Type B pancreatic cell (in vitro differentiated cells): ENCODE results near the gene CYB5R3. TPM values are rescaled to one million over a fixed set of nuclear protein-coding genes. Genes with fewer than 3 reads are reported as not detected.

Experiments used
- DNase-seq: peaks from one replicate; pipeline ENCODE4 v3.0.0; 2021; ENCODE audit warnings: mixed read lengths; ENCODE audit not compliant: unreplicated experiment; ENCODE audit errors: extremely low spot score
- H3K27ac Mint-ChIP-seq: 2 replicates; pipeline ENCODE4 v1.8.0; 2021; ENCODE audit warnings: mild to moderate bottlenecking, mixed read lengths
- H3K27me3 Mint-ChIP-seq: 2 replicates; pipeline ENCODE4 v1.8.0; 2021; ENCODE audit warnings: mixed read lengths
- H3K36me3 Mint-ChIP-seq: 2 replicates; pipeline ENCODE4 v1.8.0; 2021; ENCODE audit warnings: mixed read lengths
- H3K4me1 Mint-ChIP-seq: one replicate; pipeline ENCODE4 v1.8.0; 2021; ENCODE audit warnings: mixed read lengths; ENCODE audit not compliant: unreplicated experiment
- H3K4me3 Mint-ChIP-seq: 2 replicates; pipeline ENCODE4 v1.8.0; 2021; ENCODE audit warnings: mild to moderate bottlenecking, mixed read lengths
- H3K9me3 Mint-ChIP-seq: 2 replicates; pipeline ENCODE4 v1.8.0; 2021; ENCODE audit warnings: mixed read lengths
- total RNA-seq: library from RNA; stranded (reverse); gene quantifications from 2 replicates; pipeline ENCODE4 v1.2.1, GENCODE V29; 2021; ENCODE audit warnings: low replicate concordance
- TF ChIP-seq, protein P1 (sequence below): fragments of 200-600 bp; sonication (generic); conservative IDR thresholded peaks from 2 replicates; pipeline ENCODE4 v1.5.0; 2021; ENCODE audit warnings: antibody characterized with exemption, mild to moderate bottlenecking

The CYB5R3 gene
- total RNA-seq, 1 donor from 2014 or later, result 102 TPM

GRCh38 chr22:42639541-42640241, 9.5 kb downstream of the CYB5R3 start:
- H3K27me3 Mint-ChIP-seq, result no peaks in the 10 kb centered on the region
- peaks cover 7% of the 10 kb centered on the region for H3K36me3 Mint-ChIP-seq
- TF ChIP-seq, protein P1, sequence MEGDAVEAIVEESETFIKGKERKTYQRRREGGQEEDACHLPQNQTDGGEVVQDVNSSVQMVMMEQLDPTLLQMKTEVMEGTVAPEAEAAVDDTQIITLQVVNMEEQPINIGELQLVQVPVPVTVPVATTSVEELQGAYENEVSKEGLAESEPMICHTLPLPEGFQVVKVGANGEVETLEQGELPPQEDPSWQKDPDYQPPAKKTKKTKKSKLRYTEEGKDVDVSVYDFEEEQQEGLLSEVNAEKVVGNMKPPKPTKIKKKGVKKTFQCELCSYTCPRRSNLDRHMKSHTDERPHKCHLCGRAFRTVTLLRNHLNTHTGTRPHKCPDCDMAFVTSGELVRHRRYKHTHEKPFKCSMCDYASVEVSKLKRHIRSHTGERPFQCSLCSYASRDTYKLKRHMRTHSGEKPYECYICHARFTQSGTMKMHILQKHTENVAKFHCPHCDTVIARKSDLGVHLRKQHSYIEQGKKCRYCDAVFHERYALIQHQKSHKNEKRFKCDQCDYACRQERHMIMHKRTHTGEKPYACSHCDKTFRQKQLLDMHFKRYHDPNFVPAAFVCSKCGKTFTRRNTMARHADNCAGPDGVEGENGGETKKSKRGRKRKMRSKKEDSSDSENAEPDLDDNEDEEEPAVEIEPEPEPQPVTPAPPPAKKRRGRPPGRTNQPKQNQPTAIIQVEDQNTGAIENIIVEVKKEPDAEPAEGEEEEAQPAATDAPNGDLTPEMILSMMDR, result no peak
- H3K4me1 Mint-ChIP-seq, result peaks cover 11% of the 10 kb centered on the region
- no peaks in the 10 kb centered on the region for H3K9me3 Mint-ChIP-seq
- no peak overlapping the region for H3K4me3 Mint-ChIP-seq
- H3K27ac Mint-ChIP-seq, result no peak overlapping the region
- DNase-seq, result no peak

DNA sequence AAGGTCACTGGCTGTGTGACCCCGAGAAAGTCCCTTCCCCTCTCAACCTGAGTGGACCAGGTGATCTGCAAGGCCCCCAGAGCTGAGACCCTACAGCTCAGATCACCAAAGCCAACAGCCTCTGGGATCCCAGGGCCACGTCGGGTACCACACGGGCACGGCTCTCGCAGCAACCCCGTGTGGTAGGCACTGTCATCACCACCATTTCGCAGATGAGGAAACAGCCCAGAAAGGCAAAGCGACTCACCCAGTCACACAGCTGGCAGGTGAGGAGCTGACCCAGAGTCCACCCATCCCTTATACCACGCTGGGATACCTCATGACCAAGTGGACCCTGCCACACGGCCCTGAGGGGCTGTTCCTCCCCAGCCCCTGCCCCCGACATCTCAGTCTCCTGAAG, 11.6 kb downstream of the CYB5R3 start:
- H3K9me3 Mint-ChIP-seq, result no peaks in the 10 kb centered on the region
- H3K4me1 Mint-ChIP-seq, result peaks cover 4% of the 10 kb centered on the region
- H3K4me3 Mint-ChIP-seq, result no peak overlapping the region
- H3K27me3 Mint-ChIP-seq, result no peaks in the 10 kb centered on the region
- no peak overlapping the region for H3K27ac Mint-ChIP-seq
- DNase-seq, result no peak
- TF ChIP-seq, protein P1, result no peak
- peaks cover 3% of the 10 kb centered on the region for H3K36me3 Mint-ChIP-seq

- H3K4me3 Mint-ChIP-seq, result no peak overlapping the region
- DNase-seq, result no peak
- TF ChIP-seq, protein P1, result no peak
- no peak overlapping the region for H3K27ac Mint-ChIP-seq
- no peaks in the 10 kb centered on the region for H3K27me3 Mint-ChIP-seq
- H3K36me3 Mint-ChIP-seq, result peaks cover 3% of the 10 kb centered on the region
- no peaks in the 10 kb centered on the region for H3K9me3 Mint-ChIP-seq
- peaks cover 4% of the 10 kb centered on the region for H3K4me1 Mint-ChIP-seq
Observed at GRCh38 chr22:42636506-42636905, 12.7 kb downstream of the CYB5R3 start.

GRCh38 chr22:42635531-42635930, 13.7 kb downstream of the CYB5R3 start:
- Mint-ChIP-seq H3K36me3 (peaks cover 3% of the 10 kb centered on the region), H3K9me3 (no peaks in the 10 kb centered on the region), H3K27me3 (no peaks in the 10 kb centered on the region), H3K4me1 (peaks cover 4% of the 10 kb centered on the region), H3K27ac (no peak overlapping the region), H3K4me3 (no peak overlapping the region)
- no peak for DNase-seq
- TF ChIP-seq, protein P1, result no peak

GRCh38 chr22:42633013-42633412, 16.2 kb downstream of the CYB5R3 start:
- DNase-seq, result no peak
- Mint-ChIP-seq H3K4me3 (no peak overlapping the region), H3K27ac (no peak overlapping the region), H3K9me3 (no peaks in the 10 kb centered on the region), H3K27me3 (no peaks in the 10 kb centered on the region), H3K36me3 (peaks cover 3% of the 10 kb centered on the region), H3K4me1 (no peaks in the 10 kb centered on the region)
- TF ChIP-seq, protein P1, result no peak
